ENCODE measurements around the gene LRP1.

DNA sequence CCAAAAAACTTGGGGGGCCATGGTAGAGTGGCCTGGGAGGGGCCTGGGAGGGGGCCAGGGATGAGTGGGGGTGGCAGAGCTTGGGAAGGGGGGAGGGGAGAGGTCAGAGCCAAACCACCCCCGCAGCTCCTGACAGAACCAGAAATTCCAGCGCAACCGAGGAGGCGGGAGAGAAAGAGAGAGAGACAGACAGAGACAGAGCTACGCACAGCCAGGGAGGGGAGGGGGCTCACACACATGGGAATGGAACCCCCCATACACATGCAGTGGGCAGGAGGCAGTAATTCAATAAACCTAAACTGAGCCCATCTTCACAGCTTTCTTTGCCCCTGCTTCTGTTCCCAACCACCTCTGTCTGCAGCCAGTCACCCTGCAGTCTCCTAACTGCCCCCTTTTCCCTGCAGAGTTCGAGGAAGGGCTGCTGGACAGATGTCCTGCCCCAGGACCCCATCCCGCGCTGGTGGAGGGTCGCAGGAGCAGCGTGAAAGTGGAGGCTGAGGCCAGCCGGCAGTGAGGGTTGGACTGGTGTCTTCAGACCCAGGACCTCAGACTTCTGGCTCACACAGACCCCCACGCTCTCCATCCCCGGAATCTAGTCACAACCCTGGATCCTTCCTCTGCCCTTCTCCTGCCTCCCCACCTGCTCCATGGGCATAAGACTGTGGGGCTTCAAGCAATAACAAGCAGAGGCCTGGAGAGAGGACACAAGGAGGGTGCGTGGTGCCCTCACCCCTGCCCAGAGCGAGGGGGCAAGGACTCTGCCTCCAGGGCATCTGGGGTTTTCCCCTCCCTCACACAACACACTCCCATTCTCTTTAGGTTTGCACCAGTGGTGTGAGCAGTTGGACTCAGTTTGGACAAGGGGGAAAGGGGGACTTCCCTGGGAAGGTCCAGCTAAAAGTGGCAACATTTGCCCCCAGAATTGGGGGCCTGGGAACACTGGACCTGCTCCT is 33.8 kb upstream of the LRP1 start:
- TF ChIP-seq, protein P1, sequence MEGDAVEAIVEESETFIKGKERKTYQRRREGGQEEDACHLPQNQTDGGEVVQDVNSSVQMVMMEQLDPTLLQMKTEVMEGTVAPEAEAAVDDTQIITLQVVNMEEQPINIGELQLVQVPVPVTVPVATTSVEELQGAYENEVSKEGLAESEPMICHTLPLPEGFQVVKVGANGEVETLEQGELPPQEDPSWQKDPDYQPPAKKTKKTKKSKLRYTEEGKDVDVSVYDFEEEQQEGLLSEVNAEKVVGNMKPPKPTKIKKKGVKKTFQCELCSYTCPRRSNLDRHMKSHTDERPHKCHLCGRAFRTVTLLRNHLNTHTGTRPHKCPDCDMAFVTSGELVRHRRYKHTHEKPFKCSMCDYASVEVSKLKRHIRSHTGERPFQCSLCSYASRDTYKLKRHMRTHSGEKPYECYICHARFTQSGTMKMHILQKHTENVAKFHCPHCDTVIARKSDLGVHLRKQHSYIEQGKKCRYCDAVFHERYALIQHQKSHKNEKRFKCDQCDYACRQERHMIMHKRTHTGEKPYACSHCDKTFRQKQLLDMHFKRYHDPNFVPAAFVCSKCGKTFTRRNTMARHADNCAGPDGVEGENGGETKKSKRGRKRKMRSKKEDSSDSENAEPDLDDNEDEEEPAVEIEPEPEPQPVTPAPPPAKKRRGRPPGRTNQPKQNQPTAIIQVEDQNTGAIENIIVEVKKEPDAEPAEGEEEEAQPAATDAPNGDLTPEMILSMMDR (IDR thresholded peaks at IDR 0.05; ENCODE audit: low read depth, low read length, missing input control): no peak
- TF ChIP-seq YY1 (IDR thresholded peaks at IDR 0.05): no peak
- TF ChIP-seq HNF4A (conservative IDR thresholded peaks at IDR 0.05): no peak
- TF ChIP-seq, protein P2, sequence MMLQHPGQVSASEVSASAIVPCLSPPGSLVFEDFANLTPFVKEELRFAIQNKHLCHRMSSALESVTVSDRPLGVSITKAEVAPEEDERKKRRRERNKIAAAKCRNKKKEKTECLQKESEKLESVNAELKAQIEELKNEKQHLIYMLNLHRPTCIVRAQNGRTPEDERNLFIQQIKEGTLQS (IDR thresholded peaks at IDR 0.05): no peak
- TF ChIP-seq MAX (IDR thresholded peaks at IDR 0.05): no peak
- TF ChIP-seq GABPA (IDR thresholded peaks at IDR 0.05 in 1 of 2, conservative IDR thresholded peaks at IDR 0.05 in 1 of 2): no peak
- TF ChIP-seq TAF1 (conservative IDR thresholded peaks at IDR 0.05): no peak
- TF ChIP-seq SP1 (IDR thresholded peaks at IDR 0.05): no peak
- TF ChIP-seq NR2F2 (IDR thresholded peaks at IDR 0.05): no peak
- no peak for TF ChIP-seq RXRA (IDR thresholded peaks at IDR 0.05)
- TF ChIP-seq EGR1 (IDR thresholded peaks at IDR 0.05; ENCODE audit: low read depth in 2 of 2): peak in 1 of 2 donors; percentile 0
